IPS-18a (cell line): ENCODE measurements around the gene ADGRE1.

Experiments
- H3K27ac ChIP-seq: one replicate; pipeline ENCODE4 v1.5.1; 2013; ENCODE audit warnings: low read length
- H3K27me3 ChIP-seq: one replicate; pipeline ENCODE4 v1.6.1; 2013; ENCODE audit warnings: mild to moderate bottlenecking, low read length; ENCODE audit not compliant: control insufficient read depth, insufficient read depth
- H3K36me3 ChIP-seq: one replicate; pipeline ENCODE4 v1.6.1; 2013; ENCODE audit warnings: low read depth, low read length; ENCODE audit not compliant: control insufficient read depth
- H3K4me1 ChIP-seq: one replicate; pipeline ENCODE4 v1.6.1; 2013; ENCODE audit warnings: low read depth, low read length; ENCODE audit not compliant: control insufficient read depth
- H3K4me3 ChIP-seq: one replicate; pipeline ENCODE4 v1.5.1; 2013; ENCODE audit warnings: low read length
- H3K9ac ChIP-seq: one replicate; pipeline ENCODE4 v1.6.1; 2013; ENCODE audit warnings: mild to moderate bottlenecking, low read length, moderate library complexity
- H3K9me3 ChIP-seq: one replicate; pipeline ENCODE4 v1.6.1; 2013; ENCODE audit warnings: low read depth, low read length; ENCODE audit not compliant: control insufficient read depth

The ADGRE1 gene, protein sequence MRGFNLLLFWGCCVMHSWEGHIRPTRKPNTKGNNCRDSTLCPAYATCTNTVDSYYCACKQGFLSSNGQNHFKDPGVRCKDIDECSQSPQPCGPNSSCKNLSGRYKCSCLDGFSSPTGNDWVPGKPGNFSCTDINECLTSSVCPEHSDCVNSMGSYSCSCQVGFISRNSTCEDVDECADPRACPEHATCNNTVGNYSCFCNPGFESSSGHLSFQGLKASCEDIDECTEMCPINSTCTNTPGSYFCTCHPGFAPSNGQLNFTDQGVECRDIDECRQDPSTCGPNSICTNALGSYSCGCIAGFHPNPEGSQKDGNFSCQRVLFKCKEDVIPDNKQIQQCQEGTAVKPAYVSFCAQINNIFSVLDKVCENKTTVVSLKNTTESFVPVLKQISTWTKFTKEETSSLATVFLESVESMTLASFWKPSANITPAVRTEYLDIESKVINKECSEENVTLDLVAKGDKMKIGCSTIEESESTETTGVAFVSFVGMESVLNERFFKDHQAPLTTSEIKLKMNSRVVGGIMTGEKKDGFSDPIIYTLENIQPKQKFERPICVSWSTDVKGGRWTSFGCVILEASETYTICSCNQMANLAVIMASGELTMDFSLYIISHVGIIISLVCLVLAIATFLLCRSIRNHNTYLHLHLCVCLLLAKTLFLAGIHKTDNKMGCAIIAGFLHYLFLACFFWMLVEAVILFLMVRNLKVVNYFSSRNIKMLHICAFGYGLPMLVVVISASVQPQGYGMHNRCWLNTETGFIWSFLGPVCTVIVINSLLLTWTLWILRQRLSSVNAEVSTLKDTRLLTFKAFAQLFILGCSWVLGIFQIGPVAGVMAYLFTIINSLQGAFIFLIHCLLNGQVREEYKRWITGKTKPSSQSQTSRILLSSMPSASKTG

DNA sequence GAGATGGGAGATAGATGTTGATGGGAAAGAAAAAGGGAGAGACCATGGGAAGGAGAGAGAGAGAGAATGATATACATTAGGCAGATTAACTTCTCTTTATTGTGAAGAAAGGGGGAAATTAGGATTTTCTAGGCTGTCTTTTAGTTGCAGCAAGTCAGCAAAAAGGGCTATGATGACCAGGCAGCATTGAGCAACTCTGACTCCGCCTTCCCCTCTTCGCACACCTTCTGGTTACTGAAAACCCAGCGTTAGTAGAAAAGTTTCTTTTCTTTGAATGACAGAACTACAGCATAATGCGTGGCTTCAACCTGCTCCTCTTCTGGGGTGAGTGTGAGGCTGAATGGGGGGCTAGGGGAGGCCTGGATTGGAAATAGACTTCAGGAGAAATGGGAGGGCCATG lies at the start of gene ADGRE1:
ADGRE1 (plus strand) TSS at position 264 of the 400 bp plus-strand sequence; CDS start at position 294, 30 bp downstream.
- peaks cover 38% of the 10 kb centered on the region for H3K9me3 ChIP-seq
- no peak within 1 kb of the TSS for H3K4me3 ChIP-seq

DNA sequence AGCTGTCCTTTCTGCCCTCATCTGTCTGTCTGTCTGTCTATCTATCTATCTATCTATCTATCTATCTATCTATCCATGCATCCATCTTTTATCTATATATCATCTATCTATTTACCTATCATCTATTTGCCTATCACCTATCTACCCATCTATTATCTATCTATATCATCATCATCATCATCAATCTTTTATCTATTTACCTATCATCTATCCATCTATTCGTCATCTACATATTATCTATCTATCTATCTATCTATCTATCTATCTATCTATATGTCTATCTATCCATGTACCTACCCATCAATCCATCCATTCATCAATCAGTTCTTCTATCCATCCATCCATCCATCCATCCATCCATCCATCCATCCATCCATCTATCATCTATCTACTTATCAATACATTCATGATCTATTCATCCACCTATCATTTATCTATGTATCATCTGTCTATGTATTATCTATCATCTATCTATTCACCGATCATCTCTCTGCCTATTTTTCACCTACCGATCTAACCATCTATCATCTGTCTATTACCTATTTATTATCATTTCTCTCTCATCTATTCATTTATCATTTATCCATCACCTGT lies 49.2 kb upstream of the ADGRE1 start:
- H3K36me3 ChIP-seq, result no peaks in the 10 kb centered on the region
- H3K4me1 ChIP-seq, result no peaks in the 10 kb centered on the region
- H3K27ac ChIP-seq, result no peak overlapping the region
- peaks cover 4% of the 10 kb centered on the region for H3K9me3 ChIP-seq
- H3K4me3 ChIP-seq, result no peak overlapping the region
- H3K9ac ChIP-seq, result no peak overlapping the region
- no peaks in the 10 kb centered on the region for H3K27me3 ChIP-seq

More for the DNA sequence above, at the start of gene ADGRE1:
- H3K27ac ChIP-seq, result no peak within 1 kb of the TSS
- H3K27me3 ChIP-seq, result no peaks in the 10 kb centered on the region
- no peaks in the 10 kb centered on the region for H3K36me3 ChIP-seq
- H3K4me1 ChIP-seq, result no peaks in the 10 kb centered on the region
- H3K9ac ChIP-seq, result no peak within 1 kb of the TSS

DNA sequence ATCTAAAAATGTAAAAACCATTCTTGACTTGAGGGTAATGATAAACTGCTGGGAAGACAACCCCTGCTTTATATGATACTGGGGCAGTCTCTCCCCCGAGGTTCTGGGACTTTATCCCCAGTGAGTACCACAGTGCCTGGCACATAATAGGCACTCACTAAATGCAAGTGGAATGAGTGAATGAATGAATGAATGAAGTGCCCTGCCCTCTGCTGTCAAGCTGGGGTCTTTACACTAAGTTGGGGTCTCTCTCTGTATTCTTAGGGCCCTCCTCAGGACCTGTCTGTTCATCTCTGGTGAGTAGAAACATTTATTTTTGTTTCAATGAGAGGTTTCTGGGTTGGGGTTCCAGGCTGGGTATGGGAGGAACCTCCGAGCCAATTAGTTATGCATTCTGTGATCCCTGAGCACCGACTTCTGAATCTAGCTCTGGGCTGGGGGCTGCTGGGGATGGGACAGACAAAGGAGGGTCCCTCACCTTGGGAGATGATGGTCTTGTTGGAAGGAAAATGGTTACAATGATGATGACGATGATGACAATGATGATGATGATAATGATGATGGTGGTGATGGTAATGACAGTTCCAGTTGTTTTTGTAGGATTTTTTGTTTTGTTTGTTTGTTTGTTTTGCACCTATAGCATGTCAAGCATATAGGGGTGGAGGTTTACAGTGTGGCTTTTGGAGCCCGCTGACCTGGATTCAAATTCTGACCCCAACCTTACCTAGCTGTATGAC lies 44.3 kb upstream of the ADGRE1 start:
- Histone ChIP-seq H3K27ac (no peak overlapping the region), H3K27me3 (no peaks in the 10 kb centered on the region), H3K9ac (no peak overlapping the region), H3K36me3 (no peaks in the 10 kb centered on the region), H3K4me1 (no peaks in the 10 kb centered on the region), H3K4me3 (no peak overlapping the region), H3K9me3 (no peaks in the 10 kb centered on the region)

DNA sequence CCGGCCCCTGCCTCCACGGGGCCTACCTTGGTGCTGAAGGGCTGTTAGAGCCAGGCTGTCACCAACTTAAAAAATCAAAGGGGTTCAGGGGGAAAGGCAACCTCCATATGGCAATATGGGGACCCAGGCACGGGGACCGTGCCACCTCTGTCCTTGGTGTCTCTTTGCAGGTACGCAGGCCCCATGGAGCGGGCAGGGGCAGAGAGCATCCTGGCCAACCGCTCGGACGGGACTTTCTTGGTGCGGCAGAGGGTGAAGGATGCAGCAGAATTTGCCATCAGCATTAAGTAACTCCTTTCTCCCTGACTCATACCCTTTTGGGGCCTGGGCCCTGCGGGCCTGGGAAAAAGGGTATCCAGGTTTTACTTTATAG lies 39.6 kb upstream of the ADGRE1 start:
- no peak overlapping the region for H3K9ac ChIP-seq
- H3K4me3 ChIP-seq, result no peak overlapping the region
- H3K4me1 ChIP-seq, result no peaks in the 10 kb centered on the region
- H3K27me3 ChIP-seq, result no peaks in the 10 kb centered on the region
- H3K27ac ChIP-seq, result no peak overlapping the region
- no peaks in the 10 kb centered on the region for H3K9me3 ChIP-seq
- H3K36me3 ChIP-seq, result no peaks in the 10 kb centered on the region

DNA sequence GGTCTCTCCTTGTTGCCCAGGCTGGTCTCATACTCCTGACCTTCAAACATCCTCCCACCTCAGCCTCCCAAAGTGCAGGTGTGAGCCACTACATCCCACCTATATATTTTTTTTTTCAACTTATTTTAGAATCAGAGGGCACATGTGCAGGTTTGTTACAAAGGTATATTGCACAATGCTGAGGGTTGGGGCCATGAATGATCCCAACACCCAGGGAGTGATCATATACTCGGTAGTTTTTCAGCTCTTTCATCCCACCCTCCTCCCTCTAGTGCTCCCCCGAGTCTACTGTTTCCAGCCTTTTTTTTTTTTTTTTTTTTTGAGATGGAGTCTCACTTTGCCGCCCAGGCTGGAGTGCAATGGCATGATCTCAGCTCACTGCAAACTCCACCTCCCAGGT lies 38.4 kb upstream of the ADGRE1 start:
- no peak overlapping the region for H3K9ac ChIP-seq
- H3K4me3 ChIP-seq, result no peak overlapping the region
- no peak overlapping the region for H3K27ac ChIP-seq
- no peaks in the 10 kb centered on the region for H3K27me3 ChIP-seq
- no peaks in the 10 kb centered on the region for H3K9me3 ChIP-seq
- H3K36me3 ChIP-seq, result no peaks in the 10 kb centered on the region
- no peaks in the 10 kb centered on the region for H3K4me1 ChIP-seq

DNA sequence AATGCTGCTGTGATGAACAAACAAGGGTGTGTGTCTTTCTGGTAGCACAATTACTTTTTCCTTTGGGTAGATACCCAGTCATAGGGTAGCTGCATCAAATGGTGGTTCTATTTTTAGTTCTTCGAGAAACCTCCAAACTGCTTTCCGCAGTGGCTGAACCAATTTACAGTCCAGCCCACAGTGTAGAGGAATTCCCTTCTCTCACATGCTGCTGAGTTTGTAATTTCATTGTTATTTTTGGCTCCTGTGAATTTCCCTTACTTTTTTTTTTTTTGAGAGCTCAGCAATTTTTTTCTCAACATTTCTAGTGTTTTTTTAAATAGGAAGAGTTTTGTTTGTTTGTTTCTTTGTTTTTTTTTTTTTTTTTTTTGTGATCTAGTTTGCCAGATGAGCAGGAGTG lies 37.5 kb upstream of the ADGRE1 start:
- Histone ChIP-seq H3K36me3 (no peaks in the 10 kb centered on the region), H3K27ac (no peak overlapping the region), H3K9ac (no peak overlapping the region)

DNA sequence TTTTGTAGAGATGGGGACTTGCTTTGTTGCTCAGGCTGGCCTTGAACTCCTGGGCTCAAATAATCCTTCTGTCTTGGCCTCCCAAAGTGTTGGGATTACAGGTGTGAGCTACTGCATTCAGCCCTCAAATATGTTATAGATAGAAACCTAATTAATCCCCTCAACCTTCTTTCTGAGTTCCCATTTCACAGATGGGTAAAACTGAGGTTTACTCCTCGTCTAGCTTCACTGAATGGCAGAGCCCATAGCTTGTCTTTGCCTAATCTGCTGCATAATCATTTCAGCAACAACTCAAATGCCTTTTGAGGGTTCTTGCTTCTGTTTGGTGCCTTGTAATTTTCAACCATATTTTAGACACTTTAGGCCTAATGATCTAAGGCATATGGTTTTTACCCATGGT lies 36.0 kb upstream of the ADGRE1 start:
- H3K4me1 ChIP-seq, result no peaks in the 10 kb centered on the region
- H3K27me3 ChIP-seq, result no peaks in the 10 kb centered on the region
- no peak overlapping the region for H3K9ac ChIP-seq
- H3K9me3 ChIP-seq, result no peaks in the 10 kb centered on the region
- no peak overlapping the region for H3K27ac ChIP-seq
- no peak overlapping the region for H3K4me3 ChIP-seq
- no peaks in the 10 kb centered on the region for H3K36me3 ChIP-seq

More for the DNA sequence above, 37.5 kb upstream of the ADGRE1 start:
- H3K4me3 ChIP-seq, result no peak overlapping the region
- H3K9me3 ChIP-seq, result no peaks in the 10 kb centered on the region
- no peaks in the 10 kb centered on the region for H3K4me1 ChIP-seq
- no peaks in the 10 kb centered on the region for H3K27me3 ChIP-seq

DNA sequence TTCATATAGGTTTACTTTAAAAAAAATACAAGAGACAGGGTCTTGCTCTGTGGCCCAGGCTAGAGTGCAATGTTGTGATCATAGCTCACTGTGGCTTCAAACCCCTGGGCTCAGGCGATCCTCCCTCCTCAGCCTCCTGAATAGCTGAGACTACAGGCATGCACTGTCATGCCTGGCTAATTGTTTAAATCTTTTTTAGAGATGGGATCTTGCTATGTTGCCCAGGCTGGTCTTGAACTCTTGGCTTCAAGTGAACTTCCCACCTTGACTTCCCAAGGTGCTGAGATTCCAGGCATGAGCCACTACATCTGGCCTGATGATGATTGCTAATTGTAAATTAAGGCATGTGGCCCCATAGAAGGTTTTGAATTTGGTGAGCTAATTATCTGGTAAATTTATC lies 35.4 kb upstream of the ADGRE1 start:
- H3K9me3 ChIP-seq, result no peaks in the 10 kb centered on the region
- H3K4me1 ChIP-seq, result no peaks in the 10 kb centered on the region
- no peaks in the 10 kb centered on the region for H3K27me3 ChIP-seq
- no peak overlapping the region for H3K9ac ChIP-seq
- H3K36me3 ChIP-seq, result no peaks in the 10 kb centered on the region
- no peak overlapping the region for H3K27ac ChIP-seq
- H3K4me3 ChIP-seq, result no peak overlapping the region

DNA sequence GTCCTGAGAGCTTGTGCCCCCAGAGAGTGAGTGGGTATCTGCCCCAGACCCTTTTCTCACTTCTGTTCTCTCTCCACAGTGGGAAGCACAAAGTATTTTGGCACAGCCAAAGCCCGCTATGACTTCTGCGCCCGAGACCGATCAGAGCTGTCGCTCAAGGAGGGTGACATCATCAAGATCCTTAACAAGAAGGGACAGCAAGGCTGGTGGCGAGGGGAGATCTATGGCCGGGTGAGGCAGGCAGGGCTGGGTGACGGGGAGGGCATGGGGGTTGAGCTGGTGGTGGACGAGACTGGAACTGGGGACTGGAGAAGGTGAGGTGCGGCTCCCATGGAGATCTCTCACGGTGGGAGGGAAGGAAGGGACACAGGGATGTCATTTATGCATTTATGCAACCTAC lies 33.5 kb upstream of the ADGRE1 start:
- H3K4me1 ChIP-seq, result no peaks in the 10 kb centered on the region
- H3K36me3 ChIP-seq, result no peaks in the 10 kb centered on the region
- no peaks in the 10 kb centered on the region for H3K9me3 ChIP-seq
- H3K27me3 ChIP-seq, result no peaks in the 10 kb centered on the region
- no peak overlapping the region for H3K4me3 ChIP-seq
- no peak overlapping the region for H3K27ac ChIP-seq
- H3K9ac ChIP-seq, result no peak overlapping the region

DNA sequence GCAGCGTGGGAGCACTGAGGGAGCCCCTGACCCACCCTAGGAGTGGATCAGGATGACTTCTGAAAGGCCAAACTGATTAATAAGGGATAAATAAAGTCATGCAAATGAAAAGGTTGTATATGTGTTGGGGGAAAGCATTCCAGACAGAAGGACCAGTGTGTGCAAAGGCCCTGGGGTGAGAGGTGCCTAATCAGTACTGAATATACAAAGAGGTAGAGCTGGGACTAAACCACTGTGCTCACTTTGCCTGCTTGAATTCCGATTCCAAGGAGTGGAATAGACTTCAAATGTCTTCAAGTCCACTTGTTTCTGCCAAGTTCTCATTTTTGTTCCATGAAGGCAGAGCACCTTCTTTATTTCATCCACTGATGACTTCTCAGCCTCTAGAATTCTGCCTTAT lies 32.6 kb upstream of the ADGRE1 start:
- Histone ChIP-seq H3K9me3 (no peaks in the 10 kb centered on the region), H3K4me1 (no peaks in the 10 kb centered on the region), H3K27ac (no peak overlapping the region), H3K27me3 (no peaks in the 10 kb centered on the region), H3K4me3 (no peak overlapping the region), H3K9ac (no peak overlapping the region), H3K36me3 (no peaks in the 10 kb centered on the region)

DNA sequence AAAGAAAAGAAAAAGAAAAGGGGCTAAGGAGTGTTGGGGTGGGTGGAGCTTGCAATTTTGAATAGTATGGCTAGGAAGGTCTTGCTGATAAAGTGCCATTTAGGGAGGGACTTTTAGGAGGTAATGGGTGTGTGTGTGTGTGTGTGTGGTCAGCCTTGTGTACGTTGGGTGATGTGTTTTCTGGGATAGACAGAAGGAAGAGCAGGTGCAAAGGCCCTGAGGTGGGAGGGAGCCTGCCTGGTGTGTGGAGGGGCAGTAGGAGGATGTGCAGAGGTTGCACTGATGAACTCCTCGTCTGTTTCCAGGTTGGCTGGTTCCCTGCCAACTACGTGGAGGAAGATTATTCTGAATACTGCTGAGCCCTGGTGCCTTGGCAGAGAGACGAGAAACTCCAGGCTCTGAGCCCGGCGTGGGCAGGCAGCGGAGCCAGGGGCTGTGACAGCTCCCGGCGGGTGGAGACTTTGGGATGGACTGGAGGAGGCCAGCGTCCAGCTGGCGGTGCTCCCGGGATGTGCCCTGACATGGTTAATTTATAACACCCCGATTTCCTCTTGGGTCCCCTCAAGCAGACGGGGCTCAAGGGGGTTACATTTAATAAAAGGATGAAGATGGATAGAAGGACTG lies 30.5 kb upstream of the ADGRE1 start:
- no peaks in the 10 kb centered on the region for H3K27me3 ChIP-seq

More for the DNA sequence above, 30.5 kb upstream of the ADGRE1 start:
- H3K9me3 ChIP-seq, result no peaks in the 10 kb centered on the region
- no peaks in the 10 kb centered on the region for H3K36me3 ChIP-seq
- no peak overlapping the region for H3K4me3 ChIP-seq
- H3K4me1 ChIP-seq, result no peaks in the 10 kb centered on the region
- H3K27ac ChIP-seq, result no peak overlapping the region
- H3K9ac ChIP-seq, result no peak overlapping the region
